ENCODE measurements around the gene CREBBP.

- TF ChIP-seq CTCF (optimal IDR thresholded peaks at IDR 0.05 in 1 of 3, IDR thresholded peaks at IDR 0.05 in 1 of 3, conservative IDR thresholded peaks at IDR 0.05 in 1 of 3; ENCODE audit: extremely low read depth in 1 of 3, insufficient read depth in 2 of 3, low read length in 3 of 3) (no peak), EZH2 (IDR thresholded peaks at IDR 0.05; ENCODE audit: low read length) (no peak)
These were observed 11.5 kb downstream of the CREBBP start for GRCh38 chr16:3868967-3869366.
